ENCODE data around the gene GPR39.

Gene GPR39

GRCh38 chr2:132664096-132664495, 247.5 kb downstream of the GPR39 start:
- no peak overlapping the region for H3K27ac ChIP-seq
- TF ChIP-seq CTCF (conservative IDR thresholded peaks at IDR 0.05) (no peak), ZFX (IDR thresholded peaks at IDR 0.05) (no peak)

- TF ChIP-seq ZFX (IDR thresholded peaks at IDR 0.05) (no peak), CTCF (conservative IDR thresholded peaks at IDR 0.05) (no peak)
- no peak overlapping the region for H3K27ac ChIP-seq
These were observed 249.0 kb downstream of the GPR39 start for GRCh38 chr2:132665401-132666140.

- no peak for TF ChIP-seq CTCF (conservative IDR thresholded peaks at IDR 0.05)
- TF ChIP-seq ZFX (IDR thresholded peaks at IDR 0.05): no peak
- no peak overlapping the region for H3K27ac ChIP-seq
These were observed 251.1 kb downstream of the GPR39 start for GRCh38 chr2:132667706-132668105.

DNA sequence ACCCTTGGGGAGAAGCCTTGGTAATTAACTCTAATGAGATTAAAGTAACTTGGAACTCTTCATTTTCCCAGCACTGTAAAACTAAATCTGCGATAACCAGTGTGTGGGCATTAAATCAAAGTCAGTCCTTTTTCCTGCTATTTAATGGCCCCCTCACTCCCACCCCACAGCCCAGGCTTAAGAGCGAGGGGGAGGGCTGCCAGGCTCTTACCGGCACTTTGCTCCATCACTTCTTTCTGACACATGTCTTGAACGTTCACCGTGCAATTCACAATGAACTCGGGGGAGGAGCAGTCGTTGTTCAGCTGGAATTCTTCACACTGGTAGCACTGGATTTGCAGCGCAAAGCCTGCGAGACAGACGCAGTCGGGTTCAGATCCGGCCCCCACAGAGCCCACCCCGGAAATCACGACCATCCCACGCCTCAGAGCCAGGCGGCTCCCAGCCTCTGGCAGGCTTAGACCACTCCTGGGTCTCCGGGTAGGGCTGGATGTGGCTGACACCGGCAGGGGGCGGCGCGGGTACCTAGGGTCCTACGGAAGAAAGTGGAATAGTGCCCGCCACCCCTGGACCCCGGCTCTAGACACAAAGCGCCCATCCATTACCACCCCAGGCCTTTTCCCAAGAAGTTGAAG, 251.7 kb downstream of the GPR39 start:
- H3K27ac ChIP-seq: no peak overlapping the region
- no peak for TF ChIP-seq CTCF (conservative IDR thresholded peaks at IDR 0.05)
- TF ChIP-seq ZFX (IDR thresholded peaks at IDR 0.05): no peak

- H3K27ac ChIP-seq: no peak overlapping the region
- no peak for TF ChIP-seq ZFX (IDR thresholded peaks at IDR 0.05)
- no peak for TF ChIP-seq CTCF (conservative IDR thresholded peaks at IDR 0.05)
These were observed 252.6 kb downstream of the GPR39 start for GRCh38 chr2:132668987-132669907.

GRCh38 chr2:132669908-132670495, 253.4 kb downstream of the GPR39 start, which contains the start of gene LYPD1:
TSS of gene LYPD1 (minus strand) at chr2:132670205. CDS start at chr2:132669932, 273 bp downstream.
- no peak for TF ChIP-seq ZFX (IDR thresholded peaks at IDR 0.05)
- TF ChIP-seq CTCF (conservative IDR thresholded peaks at IDR 0.05): no peak
- H3K27ac ChIP-seq: no peak within 1 kb of the TSS

All from C4-2B (cell line).